HepG2 (cell line): ENCODE results near the gene PAXX. TPM values are rescaled to one million over a fixed set of nuclear protein-coding genes. Genes with fewer than 3 reads are reported as not detected.

Experiments
- DDIT3 ChIP-seq: sonication (generic); formaldehyde crosslinking; IDR thresholded peaks from 2 replicates; pipeline ENCODE4 v1.4.0; 2020; ENCODE audit warnings: mild to moderate bottlenecking, missing genetic modification reagents
- GATA4 ChIP-seq: sonication (generic); IDR thresholded peaks from 2 replicates; pipeline ENCODE4 v1.6.1; 2016; ENCODE audit warnings: antibody characterized with exemption, low read depth, borderline replicate concordance
- KLF11 ChIP-seq: IDR thresholded peaks from 2 replicates; pipeline ENCODE4 v1.6.1; 2016; ENCODE audit warnings: missing compliant biosample characterization
- NPAS2 ChIP-seq: sonication (generic); formaldehyde crosslinking; IDR thresholded peaks from 2 replicates; pipeline ENCODE4 v1.8.0; 2022; ENCODE audit warnings: mild to moderate bottlenecking, missing genetic modification reagents, borderline replicate concordance
- PATZ1 ChIP-seq: sonication (generic); formaldehyde crosslinking; IDR thresholded peaks from 2 replicates; pipeline ENCODE4 v1.4.0; 2020; ENCODE audit warnings: missing genetic modification reagents
- TP53 ChIP-seq: sonication (generic); formaldehyde crosslinking; conservative IDR thresholded peaks from 2 replicates; pipeline ENCODE4 v1.4.0; 2020; ENCODE audit warnings: missing genetic modification reagents
- ZBTB38 ChIP-seq: sonication (generic); formaldehyde crosslinking; IDR thresholded peaks from 2 replicates; pipeline ENCODE4 v1.5.1; 2020; ENCODE audit warnings: mild to moderate bottlenecking, missing genetic modification reagents
- ZFP37 ChIP-seq: sonication (generic); formaldehyde crosslinking; IDR thresholded peaks from 2 replicates; pipeline ENCODE4 v1.4.0; 2020; ENCODE audit warnings: missing genetic modification reagents, borderline replicate concordance
- ZFX ChIP-seq: sonication (generic); formaldehyde crosslinking; IDR thresholded peaks from 2 replicates; pipeline ENCODE4 v1.4.0; 2020; ENCODE audit warnings: mild to moderate bottlenecking, low read depth, missing genetic modification reagents, moderate library complexity
- ZNF180 ChIP-seq: sonication (generic); formaldehyde crosslinking; IDR thresholded peaks from 2 replicates; pipeline ENCODE4 v1.4.0; 2020; ENCODE audit warnings: low read depth, missing genetic modification reagents, borderline replicate concordance
- ZNF446 ChIP-seq: sonication (generic); formaldehyde crosslinking; IDR thresholded peaks from 2 replicates; pipeline ENCODE4 v1.5.0; 2020; ENCODE audit warnings: mild to moderate bottlenecking, missing genetic modification reagents
- polyA plus RNA-seq, 8 experiments: library from polyadenylated mRNA; depleted of rRNA in 3 of 8; stranded (reverse) in 7 of 8; unstranded in 1 of 8; fragments of >200 nt; fragmentation: Illumina TruSeq in 4 of 8; extraction: Trizol in 4 of 8; gene quantifications; 2 replicates each; pipeline versions ENCODE4 v1.2.1 to v1.2.3, GENCODE V29; 2011 to 2016; ENCODE audit warnings: low read depth in 4 of 8, missing spikeins in 1 of 8, mixed read lengths in 1 of 8; ENCODE audit not compliant: insufficient read depth in 1 of 8
- total RNA-seq, 5 experiments: library from RNA; depleted of rRNA; stranded (reverse); fragments of >200 nt; fragmentation: Illumina TruSeq; extraction: Trizol; gene quantifications; 2 replicates each; pipeline ENCODE4 v1.2.3, GENCODE V29; 2016; ENCODE audit warnings: low read depth in 1 of 5
- TF ChIP-seq, protein P1 (sequence below): sonication (generic); formaldehyde crosslinking; IDR thresholded peaks from 2 replicates; pipeline ENCODE4 v1.5.1; 2020; ENCODE audit warnings: mild to moderate bottlenecking, missing genetic modification reagents, moderate library complexity
- TF ChIP-seq, protein P2 (sequence below): sonication (generic); formaldehyde crosslinking; IDR thresholded peaks from 2 replicates; pipeline ENCODE4 v1.5.0; 2020; ENCODE audit warnings: mild to moderate bottlenecking, missing genetic modification reagents

PAXX gene
- total and polyA plus RNA-seq, 2 of the 13 experiments (the other 11 are each of a cell fraction or from before 2014, with no cell fraction given) = 14.0 to 31.9 TPM

DNA sequence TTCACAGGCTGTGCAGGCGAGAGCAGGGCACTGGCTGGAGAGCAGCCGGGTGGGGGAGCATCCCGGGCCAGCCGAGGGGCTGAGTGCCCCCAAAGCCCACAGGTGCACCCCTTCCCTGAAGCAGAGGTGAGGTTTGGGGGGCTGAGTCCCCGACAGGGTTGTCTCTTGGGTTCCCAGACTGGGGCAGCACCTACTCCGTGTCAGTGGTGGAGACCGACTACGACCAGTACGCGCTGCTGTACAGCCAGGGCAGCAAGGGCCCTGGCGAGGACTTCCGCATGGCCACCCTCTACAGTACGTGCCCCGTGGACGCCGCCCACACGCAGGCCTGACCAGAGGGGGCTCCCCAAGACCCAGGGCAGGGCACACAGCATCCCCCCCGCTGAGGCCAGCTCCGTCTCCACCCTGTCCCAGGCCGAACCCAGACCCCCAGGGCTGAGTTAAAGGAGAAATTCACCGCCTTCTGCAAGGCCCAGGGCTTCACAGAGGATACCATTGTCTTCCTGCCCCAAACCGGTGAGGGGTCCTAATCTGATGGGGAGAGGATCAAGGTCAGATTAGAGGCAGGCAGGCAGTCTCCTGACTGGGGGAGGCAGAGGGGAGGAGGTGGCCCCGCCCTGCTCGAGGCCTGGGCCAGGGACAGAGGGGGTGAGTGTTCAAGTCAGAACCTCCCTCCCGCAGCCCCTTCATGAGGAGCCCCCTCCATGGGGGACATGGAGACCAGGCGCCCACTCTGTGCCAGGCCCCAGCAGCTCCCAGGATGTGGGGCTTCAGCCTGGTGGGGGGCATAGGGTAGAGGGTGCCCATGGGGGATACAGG lies 12.2 kb upstream of the PAXX start (continued):
- TF ChIP-seq, protein P1, sequence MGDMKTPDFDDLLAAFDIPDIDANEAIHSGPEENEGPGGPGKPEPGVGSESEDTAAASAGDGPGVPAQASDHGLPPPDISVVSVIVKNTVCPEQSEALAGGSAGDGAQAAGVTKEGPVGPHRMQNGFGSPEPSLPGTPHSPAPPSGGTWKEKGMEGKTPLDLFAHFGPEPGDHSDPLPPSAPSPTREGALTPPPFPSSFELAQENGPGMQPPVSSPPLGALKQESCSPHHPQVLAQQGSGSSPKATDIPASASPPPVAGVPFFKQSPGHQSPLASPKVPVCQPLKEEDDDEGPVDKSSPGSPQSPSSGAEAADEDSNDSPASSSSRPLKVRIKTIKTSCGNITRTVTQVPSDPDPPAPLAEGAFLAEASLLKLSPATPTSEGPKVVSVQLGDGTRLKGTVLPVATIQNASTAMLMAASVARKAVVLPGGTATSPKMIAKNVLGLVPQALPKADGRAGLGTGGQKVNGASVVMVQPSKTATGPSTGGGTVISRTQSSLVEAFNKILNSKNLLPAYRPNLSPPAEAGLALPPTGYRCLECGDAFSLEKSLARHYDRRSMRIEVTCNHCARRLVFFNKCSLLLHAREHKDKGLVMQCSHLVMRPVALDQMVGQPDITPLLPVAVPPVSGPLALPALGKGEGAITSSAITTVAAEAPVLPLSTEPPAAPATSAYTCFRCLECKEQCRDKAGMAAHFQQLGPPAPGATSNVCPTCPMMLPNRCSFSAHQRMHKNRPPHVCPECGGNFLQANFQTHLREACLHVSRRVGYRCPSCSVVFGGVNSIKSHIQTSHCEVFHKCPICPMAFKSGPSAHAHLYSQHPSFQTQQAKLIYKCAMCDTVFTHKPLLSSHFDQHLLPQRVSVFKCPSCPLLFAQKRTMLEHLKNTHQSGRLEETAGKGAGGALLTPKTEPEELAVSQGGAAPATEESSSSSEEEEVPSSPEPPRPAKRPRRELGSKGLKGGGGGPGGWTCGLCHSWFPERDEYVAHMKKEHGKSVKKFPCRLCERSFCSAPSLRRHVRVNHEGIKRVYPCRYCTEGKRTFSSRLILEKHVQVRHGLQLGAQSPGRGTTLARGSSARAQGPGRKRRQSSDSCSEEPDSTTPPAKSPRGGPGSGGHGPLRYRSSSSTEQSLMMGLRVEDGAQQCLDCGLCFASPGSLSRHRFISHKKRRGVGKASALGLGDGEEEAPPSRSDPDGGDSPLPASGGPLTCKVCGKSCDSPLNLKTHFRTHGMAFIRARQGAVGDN (CRISPR knock-in tag) = peak; percentile 41
- TF ChIP-seq ZBTB38 (CRISPR knock-in tag) = 0 out of 2 replicates have a peak, but pooled peaks have one; percentile 41
- TF ChIP-seq ZFX (CRISPR knock-in tag) = peak; percentile 48
- TF ChIP-seq DDIT3 = no peak
- TF ChIP-seq, protein P2, sequence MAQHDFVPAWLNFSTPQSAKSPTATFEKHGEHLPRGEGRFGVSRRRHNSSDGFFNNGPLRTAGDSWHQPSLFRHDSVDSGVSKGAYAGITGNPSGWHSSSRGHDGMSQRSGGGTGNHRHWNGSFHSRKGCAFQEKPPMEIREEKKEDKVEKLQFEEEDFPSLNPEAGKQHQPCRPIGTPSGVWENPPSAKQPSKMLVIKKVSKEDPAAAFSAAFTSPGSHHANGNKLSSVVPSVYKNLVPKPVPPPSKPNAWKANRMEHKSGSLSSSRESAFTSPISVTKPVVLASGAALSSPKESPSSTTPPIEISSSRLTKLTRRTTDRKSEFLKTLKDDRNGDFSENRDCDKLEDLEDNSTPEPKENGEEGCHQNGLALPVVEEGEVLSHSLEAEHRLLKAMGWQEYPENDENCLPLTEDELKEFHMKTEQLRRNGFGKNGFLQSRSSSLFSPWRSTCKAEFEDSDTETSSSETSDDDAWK (CRISPR knock-in tag) = no peak
- TF ChIP-seq ZNF180 (CRISPR knock-in tag) = no peak
- no peak for TF ChIP-seq KLF11
- no peak for TF ChIP-seq NPAS2
- TF ChIP-seq ZFP37 = no peak
- no peak for TF ChIP-seq ZNF446 (CRISPR knock-in tag)
- TF ChIP-seq GATA4 = no peak
- TF ChIP-seq PATZ1 (CRISPR knock-in tag) = peak; percentile 83
- TF ChIP-seq TP53 (CRISPR knock-in tag) = no peak
